ENCODE measurements around the gene UBR7.
"Not testable (repeated sequence)": the region's sequence is repeated elsewhere in the genome, so short reads cannot be mapped to it uniquely, and the experiment has no call there.

The UBR7 gene

GRCh38 chr14:93206793-93207467 lies at the start of gene UBR7, which contains the start of gene GON7:
Gene UBR7 (plus strand): TSS chr14:93207256. CDS start chr14:93207292, 36 bp downstream.
Gene GON7 (minus strand): TSS chr14:93207065. CDS start chr14:93207037, 28 bp downstream.
- peak; percentile 97 for DNase-seq (ENCODE audit: low spot score)

GRCh38 chr14:93158349-93158748 lies 48.7 kb upstream of the UBR7 start:
- not testable (repeated sequence) for DNase-seq (ENCODE audit: low spot score)

- DNase-seq (ENCODE audit: low spot score), result not testable (repeated sequence)
Observed at GRCh38 chr14:93159625-93160352, 47.3 kb upstream of the UBR7 start.

- no peak for DNase-seq (ENCODE audit: low spot score)
Observed at GRCh38 chr14:93160353-93160801, 46.7 kb upstream of the UBR7 start.

- no peak for DNase-seq (ENCODE audit: low spot score)
Observed at GRCh38 chr14:93161411-93161940, 45.6 kb upstream of the UBR7 start.

GRCh38 chr14:93163564-93163963 lies 43.5 kb upstream of the UBR7 start:
- no peak for DNase-seq (ENCODE audit: low spot score)

GRCh38 chr14:93165271-93166265 lies 41.5 kb upstream of the UBR7 start:
- not testable (repeated sequence) for DNase-seq (ENCODE audit: low spot score)

GRCh38 chr14:93168610-93169009 lies 38.4 kb upstream of the UBR7 start:
- DNase-seq (ENCODE audit: low spot score), result not testable (repeated sequence)

GRCh38 chr14:93169619-93170018 lies 37.4 kb upstream of the UBR7 start:
- DNase-seq (ENCODE audit: low spot score), result not testable (repeated sequence)

- DNase-seq (ENCODE audit: low spot score), result not testable (repeated sequence)
Observed at GRCh38 chr14:93170141-93170540, 36.9 kb upstream of the UBR7 start.

- no peak for DNase-seq (ENCODE audit: low spot score)
Observed at GRCh38 chr14:93171376-93171775, 35.7 kb upstream of the UBR7 start.

- DNase-seq (ENCODE audit: low spot score), result peak; percentile 70
Observed at GRCh38 chr14:93173943-93174395, 33.1 kb upstream of the UBR7 start.

GRCh38 chr14:93174731-93175130 lies 32.3 kb upstream of the UBR7 start:
- DNase-seq (ENCODE audit: low spot score), result not testable (repeated sequence)

- DNase-seq (ENCODE audit: low spot score), result no peak
Observed at GRCh38 chr14:93175492-93175891, 31.6 kb upstream of the UBR7 start.

- no peak for DNase-seq (ENCODE audit: low spot score)
Observed at GRCh38 chr14:93183596-93184317, 23.3 kb upstream of the UBR7 start.

- peak; percentile 87 for DNase-seq (ENCODE audit: low spot score)
Observed at GRCh38 chr14:93184391-93185348, 22.4 kb upstream of the UBR7 start, which contains the start of the genes LYSET and MOAP1. Gene LYSET (plus strand): TSS chr14:93185317. CDS start chr14:93185406, 89 bp downstream. Gene MOAP1 (minus strand): TSS chr14:93184897. CDS start chr14:93184242, 655 bp downstream.

- no peak for DNase-seq (ENCODE audit: low spot score)
Observed at GRCh38 chr14:93185349-93185720, 21.7 kb upstream of the UBR7 start.

GRCh38 chr14:93186466-93186865 lies 20.6 kb upstream of the UBR7 start:
- no peak for DNase-seq (ENCODE audit: low spot score)

GRCh38 chr14:93186956-93187355 lies 20.1 kb upstream of the UBR7 start:
- DNase-seq (ENCODE audit: low spot score), result no peak
